ENCODE measurements around the gene NMT1. TPM values are rescaled to one million over a fixed set of nuclear protein-coding genes. Genes with fewer than 3 reads are reported as not detected.

NMT1 gene
- total RNA-seq, 2 experiments from 2014 or later = 61.1 to 62.2 TPM

DNA sequence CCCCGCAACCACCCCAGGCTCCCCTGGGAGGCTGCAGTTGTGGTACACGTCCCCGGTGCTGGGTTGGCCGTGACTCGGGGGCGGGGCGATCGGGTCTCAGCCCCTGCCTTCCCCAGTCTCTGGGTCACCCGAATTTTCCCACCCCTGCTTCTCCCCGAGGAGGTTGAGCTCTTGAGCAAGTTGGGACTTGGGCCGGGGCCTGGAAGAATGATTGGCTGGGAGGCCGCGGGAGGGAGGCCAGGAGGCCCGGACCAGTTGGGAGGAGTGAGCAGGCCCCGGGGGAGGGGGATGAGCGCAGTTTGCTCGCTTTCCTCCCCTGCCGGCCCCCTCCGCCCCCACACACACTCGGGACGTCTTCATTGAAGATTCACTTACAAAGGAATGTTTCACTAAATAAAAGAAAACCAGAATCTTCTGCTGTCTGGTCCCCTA, 82.7 kb downstream of the NMT1 start:
- Histone ChIP-seq H3K4me1 (ENCODE audit: insufficient read depth, low read length) (peaks cover 49% of the 10 kb centered on the region), H3K4me3 (ENCODE audit: low read length) (peak overlapping the region; percentile 50), H3K27me3 (ENCODE audit: control insufficient read depth in 1 of 2, insufficient read depth in 2 of 2, low read length in 2 of 2) (no peaks in the 10 kb centered on the region), H3K27ac (ENCODE audit: low read depth in 1 of 2, low read length in 2 of 2) (peak overlapping the region; percentile 34 to 53), H3K9me3 (ENCODE audit: control insufficient read depth in 1 of 2, insufficient read depth in 1 of 2, low read length in 2 of 2) (no peaks in the 10 kb centered on the region), H3K36me3 (ENCODE audit: insufficient read depth, low read length) (peaks cover 4% of the 10 kb centered on the region)
- TF ChIP-seq, protein P1, sequence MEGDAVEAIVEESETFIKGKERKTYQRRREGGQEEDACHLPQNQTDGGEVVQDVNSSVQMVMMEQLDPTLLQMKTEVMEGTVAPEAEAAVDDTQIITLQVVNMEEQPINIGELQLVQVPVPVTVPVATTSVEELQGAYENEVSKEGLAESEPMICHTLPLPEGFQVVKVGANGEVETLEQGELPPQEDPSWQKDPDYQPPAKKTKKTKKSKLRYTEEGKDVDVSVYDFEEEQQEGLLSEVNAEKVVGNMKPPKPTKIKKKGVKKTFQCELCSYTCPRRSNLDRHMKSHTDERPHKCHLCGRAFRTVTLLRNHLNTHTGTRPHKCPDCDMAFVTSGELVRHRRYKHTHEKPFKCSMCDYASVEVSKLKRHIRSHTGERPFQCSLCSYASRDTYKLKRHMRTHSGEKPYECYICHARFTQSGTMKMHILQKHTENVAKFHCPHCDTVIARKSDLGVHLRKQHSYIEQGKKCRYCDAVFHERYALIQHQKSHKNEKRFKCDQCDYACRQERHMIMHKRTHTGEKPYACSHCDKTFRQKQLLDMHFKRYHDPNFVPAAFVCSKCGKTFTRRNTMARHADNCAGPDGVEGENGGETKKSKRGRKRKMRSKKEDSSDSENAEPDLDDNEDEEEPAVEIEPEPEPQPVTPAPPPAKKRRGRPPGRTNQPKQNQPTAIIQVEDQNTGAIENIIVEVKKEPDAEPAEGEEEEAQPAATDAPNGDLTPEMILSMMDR (IDR thresholded peaks at IDR 0.05) = no peak
- Mint-ChIP-seq H3K27ac (peak overlapping the region; percentile 71), H3K36me3 (ENCODE audit: low read depth) (peaks cover 13% of the 10 kb centered on the region), H3K9me3 (no peaks in the 10 kb centered on the region), H3K27me3 (peaks cover 8% of the 10 kb centered on the region), H3K4me1 (ENCODE audit: low read depth) (peaks cover 51% of the 10 kb centered on the region), H3K4me3 (peak overlapping the region; percentile 80)
- intact Hi-C loops (cut with DNase I, micrococcal nuclease) = no loop called here
- ChIA-PET CTCF (interaction anchor here (1.0 to 1.8 kb wide), 2 partner anchors 9 to 17 kb away, joined by 3 to 7 read pairs; partner anchors contain the start of genes ACBD4 and HEXIM2), POLR2A (interaction anchor here (0.9 to 10.9 kb wide), 4 partner anchors 8 to 49 kb away, joined by 3 to 630 read pairs (median 12); partner anchors contain the start of genes ACBD4 and HEXIM2)
- no peak for ATAC-seq (ENCODE audit: poor library complexity)
- DNase-seq = peak in 4 of 14 experiments; percentile 24 to 49 (median 44)

DNA sequence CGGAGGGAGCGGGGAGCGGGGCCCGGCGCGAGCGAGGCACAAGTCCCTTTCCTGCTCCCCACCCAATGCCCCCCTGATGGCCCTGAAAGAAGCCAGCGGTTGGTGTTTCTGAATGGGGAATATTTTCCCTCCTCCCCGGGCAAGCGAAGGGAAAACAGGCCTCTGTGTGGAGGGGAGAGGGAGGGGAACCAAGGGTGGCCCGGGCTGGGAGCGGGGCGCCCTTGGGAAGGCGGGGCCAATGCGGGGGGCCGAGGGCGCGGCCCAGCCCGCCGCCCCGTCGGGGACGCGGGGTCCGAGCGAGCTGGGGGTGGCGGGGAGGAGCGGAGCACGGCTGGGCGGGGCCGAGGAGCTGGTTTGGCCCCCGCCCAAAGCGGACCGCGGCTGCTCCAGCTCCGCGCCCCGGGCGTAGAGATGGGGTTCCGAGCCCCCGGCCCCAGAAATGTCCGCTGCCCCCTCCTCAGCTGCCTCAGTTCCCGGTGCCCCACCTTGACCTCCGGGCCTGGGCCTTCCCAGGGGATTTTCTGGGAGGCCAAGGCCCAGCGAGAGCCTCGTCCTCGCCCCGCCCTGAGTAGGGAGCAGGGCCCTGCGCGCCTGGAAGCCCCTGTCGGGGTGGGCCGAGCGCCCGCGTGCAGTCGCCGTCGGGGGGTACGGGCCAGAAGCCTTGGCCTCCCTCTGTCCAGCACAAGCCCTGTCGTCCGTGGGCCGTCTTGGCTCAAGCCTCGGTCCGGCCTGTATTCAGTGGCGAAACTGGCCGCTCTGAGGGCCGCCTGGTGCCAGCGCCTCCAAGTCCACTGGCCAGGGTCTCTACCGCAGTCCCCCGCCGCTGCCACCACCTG, 83.3 kb downstream of the NMT1 start:
- POLR2A ChIA-PET = interaction anchor here (0.7 to 10.9 kb wide), 5 partner anchors 9 to 245 kb away, joined by 3 to 630 read pairs (median 3); partner anchors contain the start of genes ACBD4, EFTUD2 and HEXIM2
- ATAC-seq (ENCODE audit: poor library complexity) = no peak
- peak overlapping the region; percentile 50 for H3K4me3 ChIP-seq (ENCODE audit: low read length)
- Mint-ChIP-seq H3K9me3 (no peaks in the 10 kb centered on the region), H3K4me3 (peak overlapping the region; percentile 80), H3K27ac (peak overlapping the region; percentile 71), H3K36me3 (ENCODE audit: low read depth) (peaks cover 20% of the 10 kb centered on the region), H3K4me1 (ENCODE audit: low read depth) (peaks cover 52% of the 10 kb centered on the region), H3K27me3 (peaks cover 8% of the 10 kb centered on the region)
- CTCF ChIA-PET = interaction anchor here (1.0 to 1.8 kb wide), 2 partner anchors 9 to 17 kb away, joined by 3 to 7 read pairs; partner anchors contain the start of genes ACBD4 and HEXIM2
- H3K4me1 ChIP-seq (ENCODE audit: insufficient read depth, low read length) = peaks cover 52% of the 10 kb centered on the region
- no peaks in the 10 kb centered on the region for H3K27me3 ChIP-seq (ENCODE audit: control insufficient read depth in 1 of 2, insufficient read depth in 2 of 2, low read length in 2 of 2)
- peak overlapping the region; percentile 34 to 53 for H3K27ac ChIP-seq (ENCODE audit: low read depth in 1 of 2, low read length in 2 of 2)
- TF ChIP-seq, protein P1 (IDR thresholded peaks at IDR 0.05) = no peak
- intact Hi-C loops (cut with DNase I, micrococcal nuclease) = loop anchor here (5.0 kb wide), 3 partner anchors 82 to 173 kb away; partner anchors contain the start of genes DCAKD (in 1 of the 2), MAP3K14 (in 1 of the 2) and NMT1 (in 1 of the 2)
- peaks cover under 1% of the 10 kb centered on the region for H3K36me3 ChIP-seq (ENCODE audit: insufficient read depth, low read length)
- no peaks in the 10 kb centered on the region for H3K9me3 ChIP-seq (ENCODE audit: control insufficient read depth in 1 of 2, insufficient read depth in 1 of 2, low read length in 2 of 2)
- DNase-seq = peak in 4 of 14 experiments; percentile 19 to 54 (median 45)

DNA sequence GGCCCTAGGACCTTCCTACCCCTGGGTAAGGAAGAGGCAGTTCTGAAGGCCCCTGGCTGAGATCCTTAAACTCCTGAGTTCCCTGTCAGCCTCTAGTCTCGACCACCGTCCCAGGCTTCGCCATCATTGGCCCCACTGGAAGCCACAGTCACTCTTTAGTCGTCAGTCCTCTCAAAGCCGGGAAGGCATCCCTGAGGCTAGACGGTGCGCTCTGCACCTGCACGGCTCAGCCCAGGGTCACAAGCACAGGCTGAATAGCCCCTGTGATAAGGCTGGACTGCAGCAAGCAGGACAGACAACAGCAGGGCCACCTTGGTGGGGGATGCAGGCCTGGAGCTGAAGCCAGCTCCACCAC, 83.9 kb downstream of the NMT1 start:
- H3K36me3 Mint-ChIP-seq (ENCODE audit: low read depth) = peaks cover 26% of the 10 kb centered on the region
- ChIA-PET POLR2A (interaction anchor here (0.7 to 10.9 kb wide), 4 partner anchors 9 to 246 kb away, joined by 3 to 630 read pairs (median 72); partner anchors contain the start of genes ACBD4, EFTUD2 and HEXIM2), CTCF (interaction anchor here (0.7 to 1.8 kb wide), 3 partner anchors 10 to 366 kb away, joined by 3 to 14 read pairs (median 5); partner anchors contain the start of genes ACBD4 and HEXIM2)
- ATAC-seq (ENCODE audit: poor library complexity) (no peak), DNase-seq (peak in 1 of 14 experiments; percentile 27)
- peaks cover 8% of the 10 kb centered on the region for H3K27me3 Mint-ChIP-seq
- H3K4me1 ChIP-seq (ENCODE audit: insufficient read depth, low read length) = peaks cover 57% of the 10 kb centered on the region
- peak overlapping the region; percentile 50 for H3K4me3 ChIP-seq (ENCODE audit: low read length)
- H3K36me3 ChIP-seq (ENCODE audit: insufficient read depth, low read length) = no peaks in the 10 kb centered on the region
- intact Hi-C loops (cut with DNase I, micrococcal nuclease) = loop anchor here (5.0 kb wide), 3 partner anchors 83 to 172 kb away; partner anchors contain the start of genes DCAKD (in 1 of the 2), MAP3K14 (in 1 of the 2) and NMT1 (in 1 of the 2)
- peak overlapping the region; percentile 73 for H3K4me3 Mint-ChIP-seq
- H3K27ac ChIP-seq (ENCODE audit: low read depth in 1 of 2, low read length in 2 of 2) = no peak overlapping the region
- peak overlapping the region; percentile 59 for H3K27ac Mint-ChIP-seq
- no peaks in the 10 kb centered on the region for H3K9me3 Mint-ChIP-seq
- TF ChIP-seq, protein P1 (IDR thresholded peaks at IDR 0.05) = no peak
- no peaks in the 10 kb centered on the region for H3K27me3 ChIP-seq (ENCODE audit: control insufficient read depth in 1 of 2, insufficient read depth in 2 of 2, low read length in 2 of 2)
- H3K9me3 ChIP-seq (ENCODE audit: control insufficient read depth in 1 of 2, insufficient read depth in 1 of 2, low read length in 2 of 2) = no peaks in the 10 kb centered on the region
- H3K4me1 Mint-ChIP-seq (ENCODE audit: low read depth) = peaks cover 55% of the 10 kb centered on the region
